CD14-positive monocyte (primary cell): Measurements from ENCODE around the gene TMEM94. TPM values are rescaled to one million over a fixed set of nuclear protein-coding genes. Genes with fewer than 3 reads are reported as not detected.

Experiments used
- DNase-seq, 3 donors: peaks; one replicate each; pipeline ENCODE4 v3.0.0-alpha.2; 2011 to 2022
- H2AFZ ChIP-seq: 2 replicates; pipeline ENCODE4 v1.6.0; 2012; ENCODE audit warnings: mild to moderate bottlenecking, low read depth, low read length, inconsistent platforms; ENCODE audit not compliant: insufficient read depth, poor library complexity, severe bottlenecking
- H3K27ac ChIP-seq, 2 donors: 1 replicate in 1 of 2; 2 replicates in 1 of 2; pipeline ENCODE4 v1.5.1; 2012 to 2013; ENCODE audit warnings: low read length in 2 of 2, control low read depth in 1 of 2, inconsistent platforms in 1 of 2, low read depth in 1 of 2, mild to moderate bottlenecking in 1 of 2
- H3K27me3 ChIP-seq, 2 donors: one replicate each; pipeline versions ENCODE4 v1.6.0 to v1.6.1; 2011 to 2013; ENCODE audit warnings: low read length in 2 of 2; ENCODE audit not compliant: control insufficient read depth in 2 of 2, insufficient read depth in 2 of 2
- H3K36me3 ChIP-seq, 2 donors: replicated peaks in 1 of 2; 1 replicate in 1 of 2; 2 replicates in 1 of 2; pipeline versions ENCODE4 v1.5.1 to v1.6.1; 2012 to 2013; ENCODE audit warnings: low read length in 2 of 2, control low read depth in 1 of 2, inconsistent platforms in 1 of 2, mild to moderate bottlenecking in 1 of 2; ENCODE audit not compliant: insufficient read depth in 2 of 2, control insufficient read depth in 1 of 2
- H3K4me1 ChIP-seq, 2 donors: 1 replicate in 1 of 2; 2 replicates in 1 of 2; pipeline versions ENCODE4 v1.5.1 to v1.6.1; 2012 to 2013; ENCODE audit warnings: low read length in 2 of 2, control low read depth in 1 of 2, inconsistent platforms in 1 of 2, mild to moderate bottlenecking in 1 of 2, moderate library complexity in 1 of 2; ENCODE audit not compliant: insufficient read depth in 2 of 2, control insufficient read depth in 1 of 2
- H3K4me2 ChIP-seq: replicated peaks from 2 replicates; pipeline ENCODE3; 2012; ENCODE audit warnings: low read length, moderate library complexity, mild to moderate bottlenecking; ENCODE audit not compliant: poor library complexity, severe bottlenecking; ENCODE audit errors: extremely low read depth
- H3K4me3 ChIP-seq, 3 experiments: fragments of 200-600 bp in 1 of 3; sonication (generic) in 1 of 3; replicated peaks in 1 of 3; 1 replicate in 2 of 3; 2 replicates in 1 of 3; pipeline ENCODE4 v1.5.1; 2011 to 2013; ENCODE audit warnings: low read length in 3 of 3, mild to moderate bottlenecking in 3 of 3, control low read depth in 2 of 3, low read depth in 2 of 3, inconsistent platforms in 1 of 3, moderate library complexity in 1 of 3
- H3K79me2 ChIP-seq: 2 replicates; pipeline ENCODE4 v1.6.0; 2012; ENCODE audit warnings: mild to moderate bottlenecking, control low read depth, inconsistent platforms, low read length, moderate library complexity; ENCODE audit not compliant: insufficient read depth
- H3K9ac ChIP-seq: 2 replicates; pipeline ENCODE4 v1.6.0; 2017; ENCODE audit warnings: low read length, mild to moderate bottlenecking; ENCODE audit not compliant: insufficient read depth, poor library complexity, severe bottlenecking
- H3K9me3 ChIP-seq, 2 donors: replicated peaks in 1 of 2; 1 replicate in 1 of 2; 2 replicates in 1 of 2; pipeline versions ENCODE4 v1.5.1 to v1.6.1; 2012 to 2013; ENCODE audit warnings: low read length in 2 of 2, control low read depth in 1 of 2; ENCODE audit not compliant: control insufficient read depth in 1 of 2, insufficient read depth in 1 of 2
- H4K20me1 ChIP-seq: 2 replicates; pipeline ENCODE4 v1.6.0; 2012; ENCODE audit warnings: mild to moderate bottlenecking, low read length, control low read depth, moderate library complexity; ENCODE audit not compliant: insufficient read depth
- H3K27ac Mint-ChIP-seq, 7 donors: one replicate each; pipeline ENCODE4 v1.8.0; 2020; ENCODE audit warnings: mild to moderate bottlenecking in 7 of 7, mixed read lengths in 7 of 7, moderate library complexity in 6 of 7, inconsistent platforms in 2 of 7
- H3K27me3 Mint-ChIP-seq, 3 donors: one replicate each; pipeline ENCODE4 v1.8.0; 2021 to 2022; ENCODE audit warnings: low read depth in 3 of 3, mild to moderate bottlenecking in 3 of 3, mixed read lengths in 3 of 3, moderate library complexity in 3 of 3, inconsistent platforms in 1 of 3
- H3K36me3 Mint-ChIP-seq, 2 donors: one replicate each; pipeline ENCODE4 v1.8.0; 2020; ENCODE audit warnings: mixed read lengths in 2 of 2, inconsistent platforms in 1 of 2, mild to moderate bottlenecking in 1 of 2
- H3K4me1 Mint-ChIP-seq: one replicate; pipeline ENCODE4 v1.8.0; 2020; ENCODE audit warnings: mild to moderate bottlenecking, mixed read lengths
- H3K4me3 Mint-ChIP-seq, 2 donors: one replicate each; pipeline ENCODE4 v1.8.0; 2020; ENCODE audit warnings: mild to moderate bottlenecking in 2 of 2, mixed read lengths in 2 of 2, moderate library complexity in 1 of 2
- H3K9me3 Mint-ChIP-seq, 7 donors: one replicate each; pipeline ENCODE4 v1.8.0; 2020 to 2022; ENCODE audit warnings: mixed read lengths in 7 of 7, mild to moderate bottlenecking in 6 of 7, moderate library complexity in 6 of 7, inconsistent platforms in 2 of 7
- WGBS: methylation state at CpG from one replicate; pipeline ENCODE4 v1.1.5; 2013; ENCODE audit warnings: missing lambda C conversion rate; ENCODE audit not compliant: insufficient coverage; 5-methylcytosine and 5-hydroxymethylcytosine counted together
- intact Hi-C, 2 donors: fragments of 100-400 bp; cut with micrococcal nuclease; formaldehyde crosslinking; loops; one replicate each; pipeline versions ENCODE4 v1.15.0 to v1.15.1; 2023
- polyA plus RNA-seq, 3 donors: library from polyadenylated mRNA; depleted of rRNA in 1 of 3; unstranded in 2 of 3; stranded (reverse) in 1 of 3; fragments of 300-500 nt in 2 of 3; fragments of >200 nt in 1 of 3; fragmentation: Illumina TruSeq in 2 of 3; gene quantifications; 1 replicate in 2 of 3; 2 replicates in 1 of 3; pipeline ENCODE4 v1.2.3, GENCODE V29; 2012 to 2021
- TF ChIP-seq, protein P1 (sequence below): fragments of 200-600 bp; IDR thresholded peaks from one replicate; pipeline ENCODE4 v1.8.0; 2022; ENCODE audit warnings: antibody characterized with exemption, mild to moderate bottlenecking

The TMEM94 gene
- polyA plus RNA-seq, 3 donors = 7.2 to 129 (median 8.4) TPM

DNA sequence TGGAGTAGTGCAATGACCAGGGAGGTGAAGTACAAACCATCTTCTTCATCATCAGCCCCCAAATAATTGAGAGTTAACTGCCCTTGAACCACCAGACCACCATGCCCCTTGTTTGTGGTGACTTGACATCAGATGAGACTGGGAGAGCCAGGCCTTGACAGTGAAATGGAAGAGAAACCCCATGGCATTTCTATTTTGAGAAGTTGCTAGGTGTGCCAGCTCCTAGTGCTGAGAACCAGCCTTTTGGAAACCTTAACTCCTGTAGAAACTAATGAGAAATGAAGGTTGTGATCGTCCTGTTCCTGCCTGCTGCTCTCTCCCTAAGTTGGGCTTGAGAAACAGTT is 2.8 kb downstream of the TMEM94 start:
- Histone ChIP-seq H3K4me3 (no peak overlapping the region), H3K4me2 (no peak overlapping the region), H3K27me3 (no peaks in the 10 kb centered on the region), H3K79me2 (peaks cover 34% of the 10 kb centered on the region), H4K20me1 (no peaks in the 10 kb centered on the region), H3K27ac (peak overlapping the region in 1 of 2 donors; percentile 65), H3K36me3 (no peaks in the 10 kb centered on the region), H2AFZ (no peak overlapping the region), H3K9me3 (no peaks in the 10 kb centered on the region), H3K9ac (no peak overlapping the region), H3K4me1 (peaks cover 35 to 42% of the 10 kb centered on the region in 2 donors)
- intact Hi-C loops = loop anchor here in 1 of 2 donors (5.0 kb wide), 1 partner anchor 58 kb away; the partner anchor contains the start of genes CASKIN2 and TSEN54
- Mint-ChIP-seq H3K9me3 (no peaks in the 10 kb centered on the region), H3K4me1 (peaks cover 46% of the 10 kb centered on the region), H3K27me3 (no peaks in the 10 kb centered on the region), H3K4me3 (no peak overlapping the region), H3K36me3 (peaks cover 3 to 6% of the 10 kb centered on the region in 2 donors), H3K27ac (peak overlapping the region; percentile 28 to 90 (median 85))
- WGBS = no CpG with 5 or more reads among the region's 1 CpG
- no peak for DNase-seq
- TF ChIP-seq, protein P1, sequence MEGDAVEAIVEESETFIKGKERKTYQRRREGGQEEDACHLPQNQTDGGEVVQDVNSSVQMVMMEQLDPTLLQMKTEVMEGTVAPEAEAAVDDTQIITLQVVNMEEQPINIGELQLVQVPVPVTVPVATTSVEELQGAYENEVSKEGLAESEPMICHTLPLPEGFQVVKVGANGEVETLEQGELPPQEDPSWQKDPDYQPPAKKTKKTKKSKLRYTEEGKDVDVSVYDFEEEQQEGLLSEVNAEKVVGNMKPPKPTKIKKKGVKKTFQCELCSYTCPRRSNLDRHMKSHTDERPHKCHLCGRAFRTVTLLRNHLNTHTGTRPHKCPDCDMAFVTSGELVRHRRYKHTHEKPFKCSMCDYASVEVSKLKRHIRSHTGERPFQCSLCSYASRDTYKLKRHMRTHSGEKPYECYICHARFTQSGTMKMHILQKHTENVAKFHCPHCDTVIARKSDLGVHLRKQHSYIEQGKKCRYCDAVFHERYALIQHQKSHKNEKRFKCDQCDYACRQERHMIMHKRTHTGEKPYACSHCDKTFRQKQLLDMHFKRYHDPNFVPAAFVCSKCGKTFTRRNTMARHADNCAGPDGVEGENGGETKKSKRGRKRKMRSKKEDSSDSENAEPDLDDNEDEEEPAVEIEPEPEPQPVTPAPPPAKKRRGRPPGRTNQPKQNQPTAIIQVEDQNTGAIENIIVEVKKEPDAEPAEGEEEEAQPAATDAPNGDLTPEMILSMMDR = no peak

DNA sequence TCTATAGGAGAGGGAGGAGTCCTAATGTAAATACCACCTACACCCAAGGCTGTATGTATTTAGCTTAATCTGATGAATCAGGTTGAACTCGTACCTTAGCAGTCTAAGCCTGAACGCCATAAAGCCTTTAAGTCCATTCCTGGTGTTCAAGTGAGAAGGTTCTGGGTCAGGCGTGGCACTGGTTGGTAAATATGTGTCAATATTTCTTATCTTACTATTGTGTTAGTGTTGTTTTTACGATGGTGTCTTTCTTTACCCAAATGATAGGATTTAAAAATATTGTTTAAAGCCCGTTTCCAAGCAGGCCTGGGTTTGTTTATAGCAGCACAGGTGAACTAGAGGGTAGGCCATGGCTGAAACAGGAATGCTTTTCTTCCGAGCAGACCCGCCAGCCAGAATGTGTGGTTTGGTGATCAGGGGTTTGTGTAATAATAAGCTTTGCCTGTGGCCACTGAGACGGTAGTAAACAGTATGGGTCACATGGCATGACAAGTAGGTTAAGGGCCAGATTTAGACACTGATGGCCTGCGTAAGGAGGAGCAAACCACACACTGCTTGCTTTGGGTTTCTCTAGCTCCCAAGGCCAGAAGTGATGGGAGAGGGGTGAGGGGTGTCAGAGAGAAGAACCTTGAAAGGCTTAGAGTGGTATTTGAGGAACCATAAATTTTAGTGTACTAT is 3.3 kb downstream of the TMEM94 start:
- peak overlapping the region in 1 of 2 donors; percentile 5 for H3K4me3 Mint-ChIP-seq

More for the DNA sequence above, 3.3 kb downstream of the TMEM94 start:
- Histone ChIP-seq H3K4me2 (peak overlapping the region; percentile 4), H3K9ac (no peak overlapping the region), H4K20me1 (no peaks in the 10 kb centered on the region), H3K27ac (peak overlapping the region; percentile 14 to 65), H3K4me1 (peaks cover 35 to 42% of the 10 kb centered on the region in 2 donors), H3K9me3 (no peaks in the 10 kb centered on the region), H3K79me2 (peaks cover 34% of the 10 kb centered on the region), H3K27me3 (no peaks in the 10 kb centered on the region), H3K4me3 (no peak overlapping the region), H2AFZ (peak overlapping the region; percentile 9), H3K36me3 (no peaks in the 10 kb centered on the region)
- H3K36me3 Mint-ChIP-seq = peaks cover 3 to 10% of the 10 kb centered on the region in 2 donors
- peak; percentile 31 to 54 (median 54) for DNase-seq
- H3K27ac Mint-ChIP-seq = peak overlapping the region; percentile 76 to 90 (median 85)
- TF ChIP-seq, protein P1 = no peak
- H3K4me1 Mint-ChIP-seq = peaks cover 49% of the 10 kb centered on the region
- intact Hi-C loops = loop anchor here in 1 of 2 donors (5.0 kb wide), 1 partner anchor 58 kb away; the partner anchor contains the start of genes CASKIN2 and TSEN54
- WGBS = 45% methylated on average over 4 of the region's 9 CpGs
- H3K9me3 Mint-ChIP-seq = no peaks in the 10 kb centered on the region
- H3K27me3 Mint-ChIP-seq = no peaks in the 10 kb centered on the region
